GM19099 (cell line): ENCODE results near the gene SUSD1.

Experiments
- POLR2A ChIP-seq: IDR thresholded peaks from 3 replicates; pipeline ENCODE4 v1.6.1; 2011; ENCODE audit warnings: low read depth; ENCODE audit not compliant: insufficient read length; ENCODE audit errors: extremely low read depth

Gene SUSD1

DNA sequence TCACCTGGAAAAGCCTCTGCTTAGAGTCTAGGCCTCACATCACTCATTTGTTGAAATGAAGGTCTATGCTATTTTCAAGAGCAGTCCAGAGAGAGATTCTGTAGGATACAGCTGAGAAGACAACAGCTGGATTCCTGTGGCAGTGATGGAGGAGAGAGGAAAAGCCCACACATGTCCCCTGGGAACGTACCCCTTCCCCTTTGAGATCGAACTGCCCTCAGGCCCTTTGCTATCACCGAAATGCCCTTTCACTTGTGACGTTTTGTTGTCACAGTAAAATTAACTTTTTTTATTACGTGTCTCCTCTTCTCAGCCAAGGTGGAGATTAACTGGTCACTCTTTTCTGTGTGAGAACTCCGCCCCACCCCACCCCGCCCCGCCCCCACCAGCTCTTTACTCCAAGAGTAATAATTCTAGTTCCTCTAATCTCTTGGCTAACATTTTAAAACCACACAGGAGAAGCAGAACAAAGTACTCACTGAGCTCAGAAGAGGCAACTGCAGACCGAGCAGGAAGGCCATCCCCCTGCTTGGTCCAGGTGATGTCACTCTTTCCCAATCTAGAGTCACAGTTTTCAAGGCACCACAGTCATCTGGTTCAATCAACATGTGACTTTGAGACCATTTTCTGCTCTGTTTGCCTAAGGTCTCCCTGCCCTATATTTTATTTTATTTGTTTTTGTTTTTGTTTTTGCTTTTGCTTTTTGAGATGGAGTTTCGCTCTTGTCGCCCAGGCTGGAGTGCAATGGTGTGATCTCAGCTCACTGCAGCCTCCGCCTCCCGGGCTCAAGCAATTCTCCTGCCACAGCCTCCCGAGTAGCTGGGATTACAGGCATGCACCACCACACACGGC is 105.6 kb downstream of the SUSD1 start:
- TF ChIP-seq POLR2A = no peak

DNA sequence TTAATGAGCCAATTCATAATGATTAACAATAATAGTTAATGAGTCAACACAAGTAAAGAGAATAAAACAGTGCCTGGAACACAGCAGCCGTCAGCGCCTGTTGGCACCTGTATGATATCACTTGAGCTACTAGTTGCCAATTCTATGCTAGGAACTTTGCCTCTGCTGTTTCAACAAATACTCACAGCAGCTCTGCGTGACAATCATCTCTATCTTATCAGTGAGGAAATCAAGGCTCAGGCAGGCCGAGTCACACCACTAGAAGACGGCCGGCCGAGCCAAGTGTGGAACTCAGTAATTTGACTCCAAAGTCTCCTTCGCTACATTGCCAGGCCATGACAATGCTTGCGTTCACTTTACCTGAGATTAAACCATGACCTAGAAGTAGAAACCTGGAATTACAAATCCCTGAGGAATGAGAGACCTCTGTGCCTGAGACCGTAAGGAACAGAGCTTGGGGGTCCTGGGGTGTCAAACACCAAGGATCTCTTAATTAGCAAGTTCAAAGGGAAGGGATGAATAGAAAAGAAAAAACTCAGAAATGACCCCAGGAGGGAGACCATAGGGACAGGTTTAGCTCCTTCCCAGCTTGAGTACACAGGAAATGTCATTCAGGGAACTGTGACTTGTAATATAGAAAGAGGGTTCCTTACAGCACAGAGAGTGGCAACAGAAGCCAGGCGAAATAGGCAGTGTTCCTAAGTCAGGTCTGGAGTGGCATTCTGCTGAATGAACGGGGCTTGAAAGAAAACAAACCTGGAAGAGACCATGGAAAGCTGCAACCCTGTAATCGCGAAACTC is 109.1 kb downstream of the SUSD1 start:
- no peak for TF ChIP-seq POLR2A

DNA sequence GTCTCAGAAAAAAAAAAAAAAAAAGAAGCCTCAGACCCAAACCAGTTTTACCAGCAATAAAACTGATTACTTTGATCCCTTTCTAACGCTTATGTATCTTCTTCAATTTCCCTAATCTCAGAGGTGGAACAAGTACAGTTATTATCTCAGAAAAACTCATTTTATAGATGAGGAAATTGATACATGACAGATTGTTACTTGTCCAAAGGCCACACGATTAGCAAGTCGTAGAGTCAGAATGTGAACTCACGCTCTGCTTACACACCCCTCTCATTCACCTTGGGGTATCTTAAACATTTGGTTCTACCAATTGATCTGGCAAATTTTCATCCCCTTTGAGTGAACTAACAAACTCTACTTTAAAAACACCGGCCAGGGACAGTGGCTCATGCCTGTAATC is 110.2 kb downstream of the SUSD1 start:
- TF ChIP-seq POLR2A = no peak

DNA sequence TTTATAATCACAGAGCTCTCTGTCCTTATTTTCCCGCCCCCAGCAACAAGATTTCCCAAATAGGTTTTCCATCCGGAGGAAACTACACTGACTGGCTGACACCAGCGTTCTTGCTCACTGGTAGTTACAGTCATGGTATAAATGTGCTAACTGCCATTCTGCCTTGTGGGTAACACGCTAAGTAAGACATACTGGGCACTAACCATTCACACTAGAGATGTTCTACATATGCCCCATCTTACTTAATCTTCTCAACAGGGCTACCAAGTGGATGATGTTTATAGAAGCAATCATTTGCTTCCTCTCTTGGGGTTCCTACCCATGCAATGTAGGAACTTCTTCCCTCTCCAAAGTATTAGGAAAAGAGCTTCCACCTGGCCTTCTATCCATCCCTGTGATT is 111.5 kb downstream of the SUSD1 start:
- no peak for TF ChIP-seq POLR2A

DNA sequence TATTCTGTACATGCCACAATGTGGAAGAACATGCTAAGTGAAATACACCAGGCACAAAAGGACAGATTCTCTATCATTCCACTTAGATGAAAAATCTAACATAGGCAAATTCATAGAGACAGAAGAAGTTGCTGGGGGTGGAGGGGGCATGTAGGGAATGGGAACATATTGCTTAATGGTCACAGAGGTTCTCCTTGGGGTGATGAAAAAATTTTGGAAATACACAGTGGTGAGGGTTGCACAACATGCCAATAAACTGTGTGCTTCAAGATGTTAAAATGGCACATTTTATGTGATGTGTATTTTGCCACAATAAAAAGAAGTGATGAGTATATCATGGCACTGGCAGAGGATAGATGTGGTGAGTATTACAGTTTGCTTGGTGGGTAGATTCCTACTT is 111.9 kb downstream of the SUSD1 start:
- no peak for TF ChIP-seq POLR2A

DNA sequence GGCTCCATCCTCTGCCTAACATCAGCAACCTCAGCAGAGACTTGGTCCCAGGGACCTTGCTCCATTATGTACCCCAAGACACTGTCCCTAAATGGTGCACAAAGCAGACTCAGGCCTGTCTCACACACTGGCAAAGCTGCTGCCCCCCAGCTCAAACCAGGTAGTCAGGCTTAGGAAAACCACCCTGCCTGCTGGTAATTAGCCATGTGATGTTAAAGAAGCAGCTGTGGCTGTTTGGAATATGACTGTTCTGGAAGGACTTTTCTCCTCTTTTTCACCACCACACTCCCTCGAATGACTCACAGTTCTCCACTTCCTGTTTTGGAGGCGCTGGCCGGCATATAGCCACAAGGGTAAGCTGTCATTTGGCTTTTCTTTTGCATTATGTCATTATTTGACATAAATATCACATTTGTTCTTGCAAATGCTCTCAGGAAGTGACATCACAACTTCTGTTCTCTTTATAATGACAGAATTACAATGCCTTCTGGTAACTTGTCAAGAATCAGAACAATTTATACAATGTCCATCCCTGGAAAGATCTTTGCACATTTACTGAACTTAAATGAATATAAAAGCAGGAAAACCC is 113.9 kb downstream of the SUSD1 start:
- TF ChIP-seq POLR2A = no peak

DNA sequence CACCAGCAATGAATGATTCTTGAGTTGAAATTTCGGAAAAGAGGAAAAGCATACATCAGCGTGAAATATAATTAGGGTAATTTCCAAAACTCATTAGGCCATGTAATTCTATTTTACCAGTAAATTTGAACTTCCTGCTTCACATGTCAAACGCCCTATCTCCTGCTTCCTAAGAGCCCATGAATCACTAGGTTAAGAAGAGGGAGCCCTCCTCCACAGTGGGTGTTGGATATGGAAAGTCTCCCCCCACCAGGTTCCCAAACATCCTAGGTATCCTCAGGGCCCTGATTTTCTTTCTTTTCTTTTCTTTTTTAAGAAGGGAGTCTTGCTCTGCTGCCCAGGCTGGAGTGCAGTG is 115.2 kb downstream of the SUSD1 start:
- no peak for TF ChIP-seq POLR2A

DNA sequence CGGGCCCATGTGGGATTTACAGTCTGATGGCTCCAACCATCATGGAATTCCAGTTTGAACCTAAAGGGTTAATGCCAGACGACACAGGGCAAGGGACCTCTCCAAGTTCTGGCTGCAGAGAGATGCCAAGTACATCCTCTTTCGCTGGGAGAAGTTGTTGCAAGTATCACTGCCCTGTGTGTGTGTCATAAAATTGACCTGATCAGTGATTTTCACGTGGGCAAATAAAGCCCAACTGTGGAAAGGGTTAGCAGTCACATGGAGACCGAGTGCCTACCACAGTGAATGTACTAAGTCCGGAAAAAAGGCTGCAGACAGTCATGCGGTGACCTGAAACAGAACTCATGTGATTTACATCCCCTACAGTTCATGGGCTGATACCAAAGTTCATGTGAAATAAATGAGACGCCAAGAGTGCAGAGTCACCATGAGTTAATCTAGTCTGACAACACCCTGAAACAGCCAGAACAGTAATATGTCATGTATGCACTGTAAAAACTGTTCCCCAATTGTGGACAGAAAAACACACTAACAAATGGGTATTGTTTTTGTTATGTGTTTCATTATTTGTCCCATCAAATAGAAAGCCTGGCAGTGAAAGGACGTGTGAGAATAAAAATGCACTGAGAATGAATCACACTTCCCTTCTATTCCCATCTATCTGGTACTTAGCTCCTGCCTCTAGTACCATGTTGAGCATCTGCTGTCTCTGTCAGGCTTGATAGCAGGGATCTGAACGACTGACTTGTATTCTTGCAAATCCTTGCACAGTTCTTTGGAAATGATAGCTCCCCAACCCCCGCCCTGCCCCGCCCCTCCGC is 115.7 kb downstream of the SUSD1 start:
- no peak for TF ChIP-seq POLR2A

DNA sequence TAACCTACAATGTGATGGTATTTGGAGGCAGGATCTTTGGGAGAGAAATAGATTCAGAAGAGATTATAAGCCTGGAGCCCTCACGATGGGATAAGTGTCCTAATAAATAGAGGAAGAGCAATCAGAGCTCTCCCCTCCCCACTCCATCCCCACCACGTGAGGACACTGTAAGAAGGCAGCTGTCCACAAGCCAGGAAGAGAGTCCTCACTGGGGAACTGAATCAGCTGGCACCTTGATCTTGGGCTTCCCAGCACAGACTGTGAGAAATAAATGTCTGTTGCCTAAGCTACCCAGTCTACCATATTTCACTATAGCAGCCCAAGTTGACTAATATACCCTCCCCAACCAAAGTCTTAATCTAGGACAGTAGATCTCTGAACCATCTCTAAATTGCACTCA is 118.1 kb downstream of the SUSD1 start:
- TF ChIP-seq POLR2A = no peak

DNA sequence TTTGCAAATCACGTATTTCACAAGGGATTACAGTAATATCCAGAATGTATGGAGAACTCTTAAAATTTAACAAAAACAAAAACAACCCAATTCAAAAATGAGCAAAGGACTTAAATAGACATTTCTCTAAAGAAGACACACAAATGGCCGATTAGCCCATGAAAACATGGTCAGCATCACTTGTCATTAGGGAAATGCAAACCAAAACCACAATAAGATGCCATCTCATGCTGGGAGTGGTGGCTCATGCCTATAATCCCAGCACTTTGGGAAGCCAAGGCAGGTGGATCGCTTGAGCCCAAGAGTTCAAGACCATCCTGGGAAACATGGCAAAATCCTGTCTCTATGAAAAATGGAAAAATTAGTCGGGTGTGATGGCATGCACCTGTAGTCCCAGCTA is 120.2 kb downstream of the SUSD1 start:
- TF ChIP-seq POLR2A = no peak

DNA sequence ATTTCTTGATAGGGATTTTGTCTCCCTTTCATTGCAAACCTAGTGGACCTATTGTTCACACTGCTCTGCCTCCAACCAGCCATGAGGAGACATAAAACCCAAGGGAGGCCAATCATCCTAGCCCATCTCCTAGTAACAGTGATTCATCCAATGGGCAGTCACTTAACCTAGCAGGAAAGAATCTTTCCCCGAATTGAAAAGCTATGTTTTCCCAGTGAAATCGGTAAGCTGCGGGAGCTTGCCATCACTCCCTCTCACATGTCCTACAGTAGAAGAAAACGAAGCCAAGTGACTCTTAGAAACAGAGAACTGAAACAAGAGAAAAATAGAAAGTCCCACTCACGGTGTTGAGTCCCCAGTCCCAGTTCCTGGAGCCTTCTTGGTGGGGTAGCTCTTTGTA is 123.3 kb downstream of the SUSD1 start:
- TF ChIP-seq POLR2A = no peak

DNA sequence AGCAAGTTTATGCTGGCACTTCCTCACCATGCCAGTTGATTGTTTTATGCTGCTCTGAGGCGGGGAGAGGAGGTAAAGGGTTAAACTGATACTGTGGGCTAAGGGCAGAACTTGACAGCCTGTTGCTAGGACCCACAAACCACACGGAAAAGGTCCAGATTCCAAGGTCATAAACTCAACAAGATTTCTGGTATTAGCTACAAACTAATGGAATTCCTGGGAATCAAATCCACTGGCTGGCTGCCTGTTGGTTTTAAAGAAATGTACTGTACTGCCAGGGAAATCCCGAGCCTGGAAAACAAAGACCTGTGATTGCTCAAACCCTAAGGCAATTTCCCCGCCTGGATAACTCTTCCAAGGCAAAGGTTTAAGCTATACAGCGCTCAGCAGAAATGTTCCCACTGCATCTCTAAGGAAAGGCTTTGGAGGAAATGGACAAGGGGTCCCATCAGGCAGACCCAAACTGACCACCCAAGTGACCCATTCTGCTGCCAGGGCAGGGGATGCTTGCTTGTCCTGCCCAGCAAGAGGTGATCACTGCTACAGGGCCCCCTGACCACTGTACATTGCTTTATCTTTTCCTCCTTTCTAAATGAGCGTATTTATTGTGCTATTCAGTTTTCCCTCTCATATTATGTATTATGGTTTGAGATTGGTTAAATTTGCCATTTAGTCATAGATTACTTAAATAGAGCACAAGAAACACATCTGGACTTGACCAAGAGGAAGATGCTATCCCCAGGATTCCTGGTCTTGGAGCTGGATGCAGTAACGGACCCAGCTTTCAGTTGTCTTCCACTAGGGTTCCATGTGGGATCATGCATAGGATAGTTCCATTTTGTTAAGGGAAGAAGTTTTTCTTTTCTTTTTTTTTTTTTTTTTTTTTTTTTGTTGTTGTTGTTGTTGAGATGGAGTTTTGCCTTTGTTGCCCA is 124.3 kb downstream of the SUSD1 start:
- TF ChIP-seq POLR2A = no peak

DNA sequence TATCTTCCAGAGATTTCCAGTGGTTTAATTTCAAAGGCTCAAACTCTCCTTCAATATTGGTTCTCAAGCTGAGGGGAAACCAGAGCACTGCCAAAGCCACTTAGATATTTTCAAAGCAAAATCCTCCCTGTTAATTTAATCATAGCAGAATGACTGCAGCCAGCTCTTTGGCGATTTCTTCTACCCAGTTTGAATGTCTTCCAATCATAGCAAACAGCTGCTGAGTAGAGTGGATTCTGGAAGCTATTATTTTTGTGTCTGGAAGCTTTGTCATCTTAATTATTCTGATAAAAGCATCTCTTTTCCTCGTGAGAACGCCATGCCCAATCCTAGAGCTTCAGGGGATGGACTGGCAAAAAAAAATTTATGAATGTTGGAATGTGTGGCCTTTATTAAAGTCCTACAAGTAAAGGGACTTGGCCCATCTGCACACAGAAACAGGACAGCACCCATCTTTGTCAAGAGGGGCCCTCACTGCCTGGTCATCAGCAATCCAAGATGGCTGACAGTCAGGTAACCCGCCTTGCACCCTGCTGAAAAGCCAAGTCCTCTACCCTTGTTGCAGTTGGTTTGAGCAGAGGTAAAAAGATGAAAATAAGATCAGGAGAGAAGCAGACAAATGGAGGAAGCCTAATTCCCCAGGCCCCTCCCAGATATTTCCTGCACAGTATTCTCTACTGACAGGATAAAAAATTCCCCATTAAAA is 125.1 kb downstream of the SUSD1 start:
- TF ChIP-seq POLR2A = no peak

DNA sequence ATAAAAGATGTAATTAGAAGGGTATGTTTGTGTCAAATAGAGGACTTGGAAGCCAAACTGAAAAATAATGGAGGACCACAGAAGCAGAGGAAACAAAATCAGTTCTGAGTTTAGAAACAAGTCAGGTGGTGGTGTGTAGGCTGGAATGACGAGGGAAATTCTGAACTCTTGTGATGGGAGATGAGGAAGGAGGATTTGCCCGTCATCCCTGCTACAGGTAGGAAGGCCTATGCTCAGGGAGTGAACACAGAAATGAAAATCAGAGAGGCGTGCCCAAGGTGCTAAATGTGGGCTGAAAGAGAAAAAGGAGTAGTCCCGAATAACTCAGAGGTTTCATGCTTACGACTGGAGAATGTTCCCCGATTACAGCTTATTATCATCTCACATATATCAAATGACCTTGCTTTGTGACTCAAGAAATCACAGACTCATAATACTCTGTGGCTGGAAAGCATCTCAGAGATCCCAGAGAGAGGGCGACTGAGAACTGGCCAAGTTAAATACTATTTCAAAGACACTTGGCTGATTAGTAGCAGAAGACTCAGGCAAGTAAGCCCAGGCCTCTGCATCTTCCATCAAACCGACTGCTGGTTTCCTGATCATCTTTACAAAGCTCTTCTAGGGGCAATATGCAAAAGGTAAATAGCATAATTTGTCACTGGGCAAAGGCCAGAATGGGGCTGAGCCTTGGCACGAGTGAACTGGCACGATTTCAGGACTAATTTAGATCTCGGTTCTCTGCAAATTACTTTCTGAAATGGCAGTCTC is 126.0 kb downstream of the SUSD1 start:
- no peak for TF ChIP-seq POLR2A
